Measurements from ENCODE around the gene VPS4A.
"Not testable (repeated sequence)": the region's sequence is repeated elsewhere in the genome, so short reads cannot be mapped to it uniquely, and the experiment has no call there.

VPS4A gene

DNA sequence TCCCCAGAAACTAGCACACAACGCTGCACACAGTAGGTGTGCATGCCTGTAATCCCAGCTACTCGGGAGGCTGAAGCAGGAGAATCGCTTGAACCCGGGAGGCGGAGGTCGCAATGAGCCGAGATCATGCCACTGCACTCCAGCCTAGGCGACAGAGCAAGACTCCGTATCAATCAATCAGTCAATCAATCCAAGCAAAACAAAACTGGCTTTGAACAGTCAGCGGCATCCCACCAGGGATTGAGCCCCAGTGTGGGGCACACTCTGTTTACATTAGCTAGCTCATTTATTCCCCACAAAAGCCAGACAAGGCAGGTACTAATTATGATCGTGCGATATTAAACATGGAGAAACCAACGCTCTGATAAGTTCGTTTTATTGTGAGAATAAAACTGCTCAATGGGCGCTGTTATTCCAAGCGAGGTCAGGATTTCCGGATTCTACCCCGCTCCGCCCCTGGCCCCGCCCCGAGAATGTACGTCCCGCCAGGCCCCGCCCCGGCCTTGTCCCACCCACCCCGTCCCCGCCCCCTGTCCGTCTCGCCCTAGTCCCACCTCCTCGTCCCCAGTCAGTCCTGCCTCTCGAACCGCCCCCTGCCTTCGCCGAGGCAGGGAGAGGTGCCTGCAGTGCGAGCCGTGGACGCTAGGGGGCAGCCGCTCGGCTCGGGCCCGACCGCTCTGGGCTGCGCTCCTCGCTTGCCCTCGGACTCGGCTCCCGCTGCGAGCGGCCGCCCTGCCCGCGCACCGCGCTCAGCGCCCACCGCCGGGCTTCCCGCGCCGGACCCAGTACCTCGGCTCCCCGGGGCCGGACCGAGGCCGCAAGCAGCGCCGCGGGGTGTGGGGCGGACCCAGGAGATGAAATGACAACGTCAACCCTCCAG, at the start of gene VPS4A:
Gene VPS4A (plus strand): TSS at position 698 of the 880 bp plus-strand sequence. CDS start 162 bp downstream, at position 860.
- peak; percentile 86 for DNase-seq

DNA sequence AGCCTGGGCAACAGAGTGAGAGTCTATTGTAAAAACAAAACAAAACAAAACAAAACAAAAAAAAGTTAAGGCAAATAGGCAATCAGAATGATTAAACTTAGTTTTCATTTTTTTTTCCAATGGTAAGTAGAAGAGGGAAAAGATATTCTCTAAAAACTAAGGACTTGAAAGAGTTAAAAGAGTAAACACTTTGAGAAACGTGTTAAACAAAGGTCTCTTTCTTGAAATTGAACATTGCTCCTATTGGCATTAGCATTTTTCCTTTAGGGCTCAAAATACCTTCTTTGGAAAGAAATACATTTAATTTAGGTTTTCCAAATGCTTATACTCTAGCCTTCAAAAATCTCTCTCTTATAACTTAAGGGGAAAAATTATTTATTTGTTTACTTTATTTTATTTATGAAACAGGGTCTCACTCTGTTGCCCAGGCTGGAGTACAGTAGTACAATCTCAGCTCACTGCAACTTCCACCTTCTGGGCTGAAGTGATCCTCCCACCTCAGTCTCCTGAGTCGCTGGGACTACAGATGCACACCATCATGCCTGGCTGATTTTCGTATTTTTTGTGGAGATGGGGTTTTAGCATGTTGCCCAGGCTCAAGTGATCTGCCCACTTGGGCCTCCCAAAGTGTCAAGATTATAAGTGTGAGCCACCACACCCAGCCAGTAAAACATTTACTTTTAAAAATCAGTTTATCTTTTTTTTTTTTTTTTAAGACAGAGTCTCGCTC, 44.7 kb upstream of the VPS4A start:
- no peak for DNase-seq

DNA sequence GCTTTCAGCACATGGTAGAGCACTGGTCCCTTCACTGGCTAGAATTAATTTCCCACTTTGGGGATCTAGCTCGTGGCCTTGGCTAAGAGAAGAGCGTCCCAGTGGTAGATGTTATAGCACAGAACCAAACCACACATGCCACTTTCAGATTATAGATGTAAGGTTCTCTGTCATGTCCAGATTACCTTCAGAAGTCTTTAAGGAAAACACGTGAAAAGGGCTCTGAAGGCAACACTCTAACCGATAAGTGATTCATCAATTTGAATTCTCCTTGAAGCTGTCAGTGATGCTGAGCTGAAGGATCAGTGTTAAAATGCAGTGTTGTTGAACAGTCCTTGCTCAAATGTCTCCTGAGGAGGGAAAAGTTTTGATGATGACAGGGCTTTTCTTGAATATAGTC, 43.5 kb upstream of the VPS4A start:
- DNase-seq: no peak

DNA sequence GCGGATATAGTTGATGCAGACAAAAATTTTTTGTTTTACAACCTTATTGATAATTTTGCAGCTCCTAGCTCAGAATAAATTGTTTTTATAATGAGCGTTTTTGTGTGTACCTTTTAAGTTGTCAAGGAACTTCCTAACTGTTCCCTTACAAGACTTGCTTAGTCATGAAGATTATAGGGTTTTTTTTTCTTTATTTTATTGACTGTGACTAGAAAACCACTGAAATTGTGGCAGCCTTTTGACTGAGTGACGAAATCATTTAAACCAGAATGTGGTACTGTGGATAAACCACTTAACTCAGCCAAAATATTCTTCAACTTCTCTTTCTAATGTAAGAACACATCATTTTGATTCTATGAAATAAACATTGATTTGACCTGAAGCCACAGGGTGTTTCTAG, 40.8 kb upstream of the VPS4A start:
- DNase-seq: no peak

DNA sequence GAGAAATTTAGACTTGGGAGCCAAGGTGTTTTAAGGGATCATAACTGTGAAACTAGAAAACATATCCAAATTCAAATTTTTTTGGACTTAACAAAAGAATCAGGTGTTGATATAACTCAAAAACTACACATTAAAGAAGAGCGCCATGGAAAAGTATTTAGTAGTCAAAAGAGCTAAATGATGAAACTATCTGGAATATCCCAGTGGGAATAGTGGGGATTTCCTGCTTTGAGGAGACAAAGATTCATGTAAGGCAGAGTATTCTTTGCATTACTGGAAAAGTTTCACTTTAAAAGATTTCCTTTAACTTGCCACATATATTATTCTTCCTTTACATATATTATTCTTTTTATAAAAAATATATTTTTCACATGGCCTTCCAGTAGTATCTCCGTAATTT, 40.3 kb upstream of the VPS4A start:
- DNase-seq: no peak

DNA sequence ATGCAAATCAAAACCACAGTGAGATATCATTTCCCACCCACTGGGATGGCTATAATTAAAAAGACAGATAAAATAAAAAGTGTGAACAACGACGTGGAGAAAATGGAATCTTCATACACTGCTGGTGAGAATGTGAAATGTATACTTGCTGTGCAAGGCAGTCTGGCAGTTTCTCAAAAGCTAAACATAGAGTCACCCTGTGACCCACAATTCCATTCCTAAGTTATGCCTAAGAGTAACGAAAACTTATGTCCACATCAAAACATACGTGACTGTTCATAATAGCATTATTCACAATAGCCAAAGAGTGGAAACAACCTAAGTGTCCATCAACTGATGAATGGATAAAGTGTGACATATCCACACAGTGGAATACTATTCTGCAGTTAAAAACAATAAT, 38.1 kb upstream of the VPS4A start:
- no peak for DNase-seq

DNA sequence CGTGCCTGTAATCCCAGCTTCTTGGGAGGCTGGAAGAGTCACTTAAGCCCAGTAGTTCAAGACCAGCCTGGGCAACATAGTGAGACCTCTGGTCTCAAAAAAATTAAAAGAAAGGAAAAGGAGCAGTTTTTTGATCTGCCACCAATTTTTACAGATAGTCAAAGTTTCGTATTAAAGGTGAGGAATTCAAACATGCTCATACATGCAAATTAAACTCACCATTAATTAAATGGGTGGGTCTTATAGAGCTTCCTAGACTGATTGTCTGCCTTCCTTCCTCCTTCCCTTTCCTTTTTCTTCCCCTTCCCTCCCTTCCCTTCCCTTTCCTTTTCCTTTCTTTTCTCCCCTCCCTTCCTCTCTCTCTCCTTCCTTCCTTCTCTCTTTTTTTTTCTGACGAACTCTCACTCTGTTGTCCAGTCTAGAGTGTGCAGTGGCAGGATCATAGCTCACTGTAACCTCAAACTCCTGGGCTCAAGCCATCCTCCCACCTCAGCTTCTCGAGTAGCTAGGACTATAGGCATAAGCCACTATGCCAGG, 36.4 kb upstream of the VPS4A start:
- DNase-seq: no peak

DNA sequence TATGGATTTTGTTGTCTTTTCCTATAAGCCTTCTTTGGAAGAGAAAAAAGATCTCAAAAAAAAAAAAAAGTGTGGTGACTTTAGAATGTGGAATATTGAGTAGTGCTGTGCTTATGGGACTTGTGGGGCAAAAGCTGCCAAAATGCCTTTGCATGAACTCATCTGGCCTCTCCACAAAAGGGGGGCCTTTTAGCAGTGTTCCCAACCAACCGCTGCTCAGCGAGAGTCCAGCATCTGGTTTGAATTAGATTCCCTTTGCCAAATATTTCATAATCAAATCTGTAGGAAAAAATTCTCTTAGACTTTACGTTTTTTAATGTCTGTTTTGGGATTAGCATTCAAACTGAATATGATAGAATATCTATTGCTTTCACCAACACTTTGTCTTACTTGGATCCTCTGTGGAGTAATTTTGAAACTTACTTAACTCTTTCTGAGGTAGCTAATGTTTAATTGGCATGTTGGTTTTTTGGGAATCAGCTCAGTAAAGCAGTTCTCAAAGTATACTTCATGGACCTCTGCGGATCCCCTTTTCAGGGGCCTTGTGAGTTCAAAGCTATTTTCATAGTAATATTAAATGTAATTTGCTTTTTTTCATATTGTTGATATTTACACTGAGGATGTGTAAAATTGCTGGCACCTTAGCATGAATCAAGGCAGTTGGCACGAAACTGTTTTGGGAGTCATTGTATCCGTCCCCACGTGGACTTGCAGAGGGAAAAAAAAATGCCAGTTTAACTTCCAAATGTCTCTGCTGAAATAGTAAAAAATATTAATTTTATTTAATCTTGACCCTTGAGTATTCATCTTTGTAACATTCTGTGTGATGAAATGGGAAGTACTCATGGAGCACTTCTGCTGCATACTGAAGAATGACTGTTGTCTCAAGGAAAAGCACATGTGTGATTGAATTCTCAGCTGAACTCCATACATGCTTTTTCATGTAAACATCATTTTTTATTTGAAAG, 34.7 kb upstream of the VPS4A start:
- no peak for DNase-seq

DNA sequence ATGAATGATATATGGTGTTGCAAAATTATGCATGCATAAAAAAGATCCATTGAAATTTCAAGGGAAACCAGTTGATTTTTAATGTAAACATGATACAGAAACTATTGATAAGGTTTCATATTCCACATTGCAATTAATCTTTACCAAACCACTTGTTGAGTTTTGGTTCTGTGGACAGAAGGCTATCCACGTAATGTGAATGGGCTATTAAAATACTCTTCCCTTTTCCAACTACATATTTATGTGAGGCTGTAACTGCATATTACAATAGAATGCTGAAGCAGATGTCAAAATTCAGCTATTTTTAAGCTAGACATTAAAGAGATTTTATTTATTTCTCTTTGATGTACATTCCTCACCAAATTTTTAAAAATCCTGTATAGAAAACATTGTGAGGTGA, 33.7 kb upstream of the VPS4A start:
- no peak for DNase-seq

DNA sequence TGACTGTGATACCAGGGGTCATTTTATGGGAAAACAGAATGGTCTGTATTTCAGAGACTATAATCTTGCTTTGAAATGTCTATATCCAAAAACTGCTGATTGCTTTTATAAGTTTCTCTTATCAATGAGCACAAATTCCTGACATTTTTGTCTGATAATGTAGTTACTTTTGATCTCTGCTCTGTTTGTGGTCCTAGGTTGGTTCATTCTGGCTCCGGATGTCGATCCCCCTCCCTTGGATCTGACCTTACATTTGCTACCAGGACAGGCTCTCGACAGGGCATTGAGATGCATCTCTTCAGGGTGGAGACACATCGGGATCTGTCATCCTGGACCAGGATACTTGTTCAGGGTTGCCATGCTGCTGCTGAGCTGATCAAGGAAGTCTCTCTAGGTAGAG, 27.3 kb upstream of the VPS4A start:
- no peak for DNase-seq

DNA sequence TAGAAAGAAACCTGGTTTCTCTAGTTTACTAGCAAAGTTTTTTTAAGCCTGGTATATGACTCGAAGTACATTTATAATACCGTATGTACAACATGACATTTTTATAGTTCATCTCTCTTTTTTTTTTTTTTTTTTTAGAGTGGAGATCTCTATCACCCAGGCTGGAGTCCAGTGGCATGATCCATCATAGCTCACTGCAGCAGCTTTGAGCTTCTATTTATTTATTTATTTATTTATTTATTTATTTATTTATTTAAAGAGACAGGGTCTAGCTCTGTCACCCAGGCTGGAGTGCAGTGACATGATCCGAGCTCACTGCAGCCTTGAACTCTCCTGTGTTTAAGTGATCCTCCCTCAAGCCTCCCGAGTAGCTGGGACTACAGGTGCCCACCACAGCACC, 25.9 kb upstream of the VPS4A start:
- DNase-seq: no peak

DNA sequence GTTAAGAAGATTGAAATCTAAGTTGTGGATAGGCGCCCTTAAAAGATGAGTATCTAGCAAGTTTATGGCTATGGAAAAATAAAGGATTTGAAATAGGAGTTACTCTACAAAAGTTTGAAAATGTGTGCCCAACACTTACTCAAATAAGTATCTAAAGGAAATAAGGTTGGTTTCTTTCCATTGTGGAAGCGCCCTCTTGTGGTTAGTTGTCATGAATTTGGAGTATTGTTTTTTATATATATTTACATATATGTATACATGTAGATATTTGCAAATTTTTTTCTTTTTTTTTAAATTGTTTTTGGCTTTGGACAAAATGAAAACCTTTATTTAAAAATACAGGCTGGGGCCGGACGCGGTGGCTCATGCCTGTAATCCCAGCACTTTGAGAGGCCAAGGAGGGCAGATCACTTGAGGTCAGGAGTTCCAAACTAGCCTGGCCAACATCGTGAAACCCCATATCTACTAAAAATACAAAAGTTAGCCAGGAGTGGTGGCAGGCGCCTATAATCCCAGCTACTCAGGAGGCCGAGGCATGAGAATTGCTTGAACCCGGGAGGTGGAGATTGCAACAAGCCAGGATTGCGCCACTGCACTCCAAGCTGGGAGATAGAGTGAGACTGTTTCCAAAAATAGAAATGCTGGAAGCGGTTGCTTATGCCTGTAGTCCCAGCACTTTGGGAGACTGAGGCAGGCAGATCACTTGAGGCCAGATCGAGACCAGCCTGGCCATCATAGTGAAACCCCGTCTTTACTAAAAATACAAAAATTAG, 24.0 kb upstream of the VPS4A start:
- DNase-seq: peak; percentile 3

DNA sequence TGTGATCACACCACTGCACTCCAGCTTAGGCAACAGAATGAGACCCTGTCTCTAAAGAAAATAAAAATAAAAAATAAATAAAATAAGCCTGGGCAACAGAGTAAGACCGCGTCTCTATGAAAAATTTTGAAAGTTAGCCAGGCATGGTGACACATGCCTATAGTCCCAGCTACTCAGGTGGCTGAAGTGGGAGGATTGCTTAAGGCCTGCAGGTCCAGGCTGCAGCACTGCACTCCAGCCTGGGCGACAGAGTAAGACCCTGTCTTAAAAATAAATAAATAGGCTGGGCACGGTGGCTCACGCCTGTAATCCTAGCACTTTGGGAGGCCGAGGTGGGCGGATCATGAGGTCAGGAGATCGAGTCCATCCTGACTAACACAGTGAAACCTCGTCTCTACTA, 19.5 kb upstream of the VPS4A start:
- DNase-seq: not testable (repeated sequence)

DNA sequence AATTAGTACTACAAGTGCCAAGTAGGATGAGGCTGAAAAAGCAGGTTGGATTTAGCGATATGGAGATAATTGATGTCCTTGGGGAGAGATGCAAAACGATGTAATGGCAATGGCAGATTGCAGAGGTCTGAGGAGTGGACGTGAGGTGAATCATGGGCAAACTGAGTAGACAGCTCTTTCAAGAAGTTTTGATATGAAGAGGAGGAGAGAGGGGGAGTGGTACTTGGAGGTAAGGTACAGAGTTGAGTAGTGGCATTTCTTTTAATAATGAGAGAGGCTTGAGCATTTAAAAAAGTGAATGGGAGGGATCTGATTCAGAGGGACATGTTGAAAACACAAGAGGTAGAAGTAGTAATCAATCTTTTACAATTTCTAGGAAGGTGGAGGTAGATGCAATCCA, 17.7 kb upstream of the VPS4A start:
- DNase-seq: no peak

DNA sequence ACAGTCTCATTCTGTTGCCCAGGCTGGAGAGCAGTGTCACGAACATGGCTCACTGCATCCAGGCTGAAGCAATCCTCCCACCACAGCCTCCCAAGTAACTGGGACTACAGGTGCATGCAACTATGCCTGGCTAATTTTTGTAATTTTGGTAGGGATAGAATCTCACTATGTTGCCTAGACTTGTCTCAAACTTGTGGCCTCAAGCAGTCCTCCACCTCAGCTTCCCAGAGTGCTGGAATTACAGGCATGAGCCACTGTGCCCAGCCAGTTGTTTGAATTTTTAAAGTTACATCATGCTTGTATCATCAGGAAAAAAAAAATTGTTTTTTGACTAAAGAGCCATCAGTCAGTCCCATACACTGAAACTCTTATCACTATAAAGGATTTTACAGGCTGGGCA, 17.1 kb upstream of the VPS4A start:
- no peak for DNase-seq

DNA sequence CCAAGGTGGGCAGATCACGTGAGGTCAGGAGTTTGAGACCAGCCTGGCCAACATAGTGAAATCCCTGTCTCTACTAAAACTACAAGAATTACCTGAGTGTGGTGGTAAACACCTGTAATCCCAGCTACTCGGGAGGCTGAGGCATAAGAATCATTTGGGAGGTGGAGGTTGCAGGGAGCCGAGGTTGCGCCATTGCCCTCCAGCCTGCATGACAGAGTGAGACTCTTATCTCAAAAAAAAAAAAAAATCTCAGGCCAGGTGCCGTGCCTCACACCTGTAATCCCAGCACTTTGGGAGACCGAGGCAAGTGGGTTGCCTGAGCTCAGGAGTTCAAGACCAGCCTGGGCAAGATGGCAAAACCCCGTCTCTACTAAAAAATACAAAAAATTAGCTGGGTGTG, 14.4 kb upstream of the VPS4A start:
- not testable (repeated sequence) for DNase-seq

DNA sequence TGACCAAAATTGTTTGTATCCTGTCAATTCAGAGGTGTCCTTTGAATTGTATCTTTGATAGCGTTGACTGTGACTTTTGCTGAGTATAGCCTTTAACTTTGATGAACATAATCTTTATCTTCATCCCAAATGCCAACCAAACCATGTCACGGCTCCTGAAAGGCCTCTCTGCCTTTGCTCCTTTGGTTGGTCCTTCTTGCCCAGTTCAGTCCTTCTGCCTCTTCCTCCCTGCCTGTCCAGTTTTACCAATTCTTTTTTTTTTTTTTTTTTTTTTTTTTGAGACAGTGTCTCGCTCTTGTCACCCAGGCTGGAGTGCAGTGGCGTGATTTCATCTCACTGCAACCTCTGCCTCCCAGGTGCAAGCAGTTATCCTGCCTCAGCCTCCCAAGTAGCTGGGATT, 12.9 kb upstream of the VPS4A start:
- DNase-seq: no peak

DNA sequence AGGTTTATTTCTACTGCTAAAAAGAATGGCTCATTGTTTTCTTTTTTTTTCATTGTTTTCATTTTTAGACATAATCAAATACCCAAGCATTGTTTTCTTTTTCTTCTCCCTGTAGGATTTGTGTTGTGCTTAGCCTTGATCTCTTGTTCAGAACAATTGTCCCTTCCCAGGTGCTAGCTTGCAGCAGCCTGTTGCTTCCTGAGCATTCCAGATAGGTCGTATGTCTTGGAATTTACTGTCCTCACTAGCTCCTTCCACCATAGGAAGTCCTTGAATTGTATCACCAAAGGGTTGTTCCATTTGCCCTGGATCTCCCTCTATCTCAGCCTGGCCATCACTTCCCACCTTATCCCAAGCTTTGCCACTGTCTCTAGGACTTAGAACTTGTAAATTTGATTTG, 10.0 kb upstream of the VPS4A start:
- DNase-seq: no peak

DNA sequence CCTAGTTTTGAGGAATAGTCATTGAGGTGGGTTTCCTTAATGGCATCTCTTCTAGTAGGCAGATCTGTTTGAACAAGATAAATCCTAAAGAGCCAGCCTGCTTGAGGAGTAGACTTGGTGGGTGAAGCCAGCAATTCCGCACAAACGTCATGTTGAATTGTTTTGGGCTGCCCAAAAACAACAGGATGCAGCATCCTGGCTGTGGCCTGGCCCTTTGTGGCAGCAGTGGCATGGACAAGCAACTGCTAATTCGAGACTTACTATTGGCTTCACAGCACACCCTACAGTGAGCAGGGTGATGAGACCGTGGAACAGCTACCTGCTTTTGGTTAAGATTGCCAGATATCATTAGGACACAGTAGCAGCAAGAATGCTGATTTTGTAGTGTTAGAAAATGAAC, 9.3 kb upstream of the VPS4A start:
- no peak for DNase-seq

DNA sequence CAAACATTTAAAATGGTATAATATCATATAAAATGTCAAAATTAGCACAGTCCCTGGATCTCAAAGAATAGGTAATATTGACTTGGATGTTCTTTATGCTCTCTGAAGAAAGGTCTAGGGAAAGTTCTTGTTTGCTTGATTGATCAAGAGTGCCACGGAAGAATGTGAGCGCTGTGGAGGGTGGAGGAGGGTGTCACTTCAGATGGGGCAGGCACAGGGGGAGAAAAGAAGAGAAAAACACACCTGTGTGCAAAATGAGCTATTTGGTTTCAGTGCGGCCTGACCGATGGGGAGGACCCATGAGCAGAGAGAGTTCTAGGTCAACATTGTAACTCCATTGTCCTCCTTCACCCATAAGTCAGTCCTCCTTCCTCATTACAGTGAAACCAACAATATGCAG, 8.8 kb upstream of the VPS4A start:
- no peak for DNase-seq

DNA sequence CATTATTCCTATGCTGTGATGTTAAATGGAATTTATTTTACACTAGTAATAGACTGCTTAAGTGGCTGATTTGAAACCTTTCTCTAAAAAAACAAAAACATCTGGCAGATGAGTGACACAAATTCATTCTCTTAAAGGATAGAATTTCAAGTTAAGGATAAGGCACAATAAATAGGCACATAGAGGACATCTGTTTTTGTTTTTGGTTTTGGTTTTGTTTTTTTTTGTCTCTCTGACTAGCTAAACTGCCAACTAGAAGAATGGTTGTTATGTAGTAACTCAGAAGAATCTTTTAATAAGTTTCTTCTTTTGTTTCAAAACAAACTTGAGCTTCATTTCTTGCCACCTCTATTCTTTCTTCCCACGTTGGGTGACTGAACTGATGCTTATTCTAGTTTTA, 5.1 kb upstream of the VPS4A start:
- no peak for DNase-seq

DNA sequence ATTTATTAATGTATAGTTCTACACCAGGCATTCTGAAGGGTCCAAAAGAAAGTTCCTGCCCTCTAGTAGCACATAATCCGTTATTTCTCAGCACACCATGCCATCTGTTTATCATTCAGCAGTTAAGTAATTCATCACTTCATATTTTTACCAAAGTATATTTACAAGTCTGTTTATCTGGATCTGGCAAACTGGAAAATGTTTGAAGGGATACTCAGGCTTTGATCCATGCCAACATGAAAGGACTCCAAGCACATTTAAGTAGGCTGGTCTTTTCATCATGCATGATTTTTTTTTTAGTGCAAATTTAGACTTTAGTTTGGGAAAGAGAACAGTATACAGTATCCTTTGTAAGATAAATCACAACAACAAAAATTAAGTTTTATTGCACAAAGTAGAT, 4.1 kb upstream of the VPS4A start:
- no peak for DNase-seq

All from NCI-H2227 treated with DMSO at 0.1 percent for 48 hours (cell line).